ENCODE data around the gene PRKCE. TPM values are rescaled to one million over a fixed set of nuclear protein-coding genes. Genes with fewer than 3 reads are reported as not detected.

Gene PRKCE
- total RNA-seq, 1 experiment from 2014 or later: 17.7 TPM

GRCh38 chr2:45661828-45662227 is 10.4 kb downstream of the PRKCE start:
- intact Hi-C loops (cut with micrococcal nuclease; ENCODE audit: unreplicated experiment): no loop called here
- CTCF ChIA-PET: interaction anchor here (0.7 kb wide), 1 partner anchor 11 kb away, joined by 3 read pairs; no protein-coding TSS in a partner anchor
- peaks cover 9% of the 10 kb centered on the region for H3K4me1 Mint-ChIP-seq (ENCODE audit: low read depth, unreplicated experiment)
- no peak overlapping the region for H3K27ac Mint-ChIP-seq (ENCODE audit: unreplicated experiment)
- H3K4me3 Mint-ChIP-seq (ENCODE audit: low read depth, unreplicated experiment): no peak overlapping the region
- DNase-seq: no peak
- H3K9me3 Mint-ChIP-seq (ENCODE audit: low read depth, unreplicated experiment): no peaks in the 10 kb centered on the region
- no peaks in the 10 kb centered on the region for H3K36me3 Mint-ChIP-seq (ENCODE audit: insufficient read depth, unreplicated experiment)
- BruUV-seq (replicated peaks): no TSS peak
- H3K27me3 Mint-ChIP-seq (ENCODE audit: unreplicated experiment): no peaks in the 10 kb centered on the region
- no peak for TF ChIP-seq CTCF (IDR thresholded peaks at IDR 0.05; ENCODE audit: unreplicated experiment)

GRCh38 chr2:45664635-45665261 is 13.3 kb downstream of the PRKCE start:
- H3K9me3 Mint-ChIP-seq (ENCODE audit: low read depth, unreplicated experiment): no peaks in the 10 kb centered on the region
- no TSS peak for BruUV-seq (replicated peaks)
- no peak overlapping the region for H3K27ac Mint-ChIP-seq (ENCODE audit: unreplicated experiment)
- intact Hi-C loops (cut with micrococcal nuclease; ENCODE audit: unreplicated experiment): no loop called here
- H3K4me3 Mint-ChIP-seq (ENCODE audit: low read depth, unreplicated experiment): no peak overlapping the region
- peaks cover 1% of the 10 kb centered on the region for H3K4me1 Mint-ChIP-seq (ENCODE audit: low read depth, unreplicated experiment)
- no peaks in the 10 kb centered on the region for H3K27me3 Mint-ChIP-seq (ENCODE audit: unreplicated experiment)
- CTCF ChIA-PET: interaction anchor here (0.6 kb wide), 1 partner anchor 1599 kb away, joined by 4 read pairs; no protein-coding TSS in a partner anchor
- DNase-seq: no peak
- H3K36me3 Mint-ChIP-seq (ENCODE audit: insufficient read depth, unreplicated experiment): no peaks in the 10 kb centered on the region
- TF ChIP-seq CTCF (IDR thresholded peaks at IDR 0.05; ENCODE audit: unreplicated experiment): no peak

DNA sequence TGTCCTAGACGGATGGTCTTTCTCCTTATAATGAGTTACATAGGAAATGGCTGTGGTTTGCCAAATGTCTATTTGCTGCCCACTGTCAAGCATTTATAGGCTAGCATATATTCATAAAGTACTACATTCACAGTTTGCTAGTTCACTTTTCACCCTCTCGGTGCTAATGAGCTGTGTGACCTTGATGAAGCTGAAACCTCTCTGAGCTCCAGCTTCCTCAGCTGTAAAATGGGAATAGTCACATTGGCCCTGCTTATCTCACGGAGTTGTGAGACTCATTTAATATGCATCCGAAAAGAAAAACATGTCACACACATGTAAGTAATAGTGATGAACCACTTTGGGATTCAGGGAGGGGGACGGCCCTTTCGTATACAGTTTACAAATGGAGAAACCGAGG is 17.0 kb downstream of the PRKCE start:
- CTCF ChIA-PET: no interaction called here
- no peaks in the 10 kb centered on the region for H3K9me3 Mint-ChIP-seq (ENCODE audit: low read depth, unreplicated experiment)
- no peak overlapping the region for H3K27ac Mint-ChIP-seq (ENCODE audit: unreplicated experiment)
- BruUV-seq (replicated peaks): no TSS peak
- H3K4me3 Mint-ChIP-seq (ENCODE audit: low read depth, unreplicated experiment): no peak overlapping the region
- DNase-seq: no peak
- peaks cover 6% of the 10 kb centered on the region for H3K4me1 Mint-ChIP-seq (ENCODE audit: low read depth, unreplicated experiment)
- H3K36me3 Mint-ChIP-seq (ENCODE audit: insufficient read depth, unreplicated experiment): no peaks in the 10 kb centered on the region
- no peaks in the 10 kb centered on the region for H3K27me3 Mint-ChIP-seq (ENCODE audit: unreplicated experiment)
- TF ChIP-seq CTCF (IDR thresholded peaks at IDR 0.05; ENCODE audit: unreplicated experiment): no peak
- intact Hi-C loops (cut with micrococcal nuclease; ENCODE audit: unreplicated experiment): no loop called here

- Mint-ChIP-seq H3K36me3 (ENCODE audit: insufficient read depth, unreplicated experiment) (no peaks in the 10 kb centered on the region), H3K27me3 (ENCODE audit: unreplicated experiment) (no peaks in the 10 kb centered on the region)
These were observed 17.6 kb downstream of the PRKCE start for GRCh38 chr2:45669032-45669486.

More at GRCh38 chr2:45669032-45669486, 17.6 kb downstream of the PRKCE start:
- H3K9me3 Mint-ChIP-seq (ENCODE audit: low read depth, unreplicated experiment): no peaks in the 10 kb centered on the region
- H3K4me3 Mint-ChIP-seq (ENCODE audit: low read depth, unreplicated experiment): no peak overlapping the region
- H3K4me1 Mint-ChIP-seq (ENCODE audit: low read depth, unreplicated experiment): peaks cover 11% of the 10 kb centered on the region
- intact Hi-C loops (cut with micrococcal nuclease; ENCODE audit: unreplicated experiment): no loop called here
- peak overlapping the region; percentile 16 for H3K27ac Mint-ChIP-seq (ENCODE audit: unreplicated experiment)
- CTCF ChIA-PET: no interaction called here
- no peak for TF ChIP-seq CTCF (IDR thresholded peaks at IDR 0.05; ENCODE audit: unreplicated experiment)
- no TSS peak for BruUV-seq (replicated peaks)
- no peak for DNase-seq

Data from Calu3 (cell line).